Astrocyte (in vitro differentiated cells and primary cell): ENCODE results near the gene TEX51.

Source experiments
- CTCF ChIP-seq: IDR thresholded peaks from 2 replicates; pipeline ENCODE4 v1.5.1; 2011; ENCODE audit warnings: low read depth, mild to moderate bottlenecking, inconsistent platforms, low read length, moderate library complexity; ENCODE audit not compliant: insufficient read depth
- EZH2 ChIP-seq: IDR thresholded peaks from 2 replicates; pipeline ENCODE4 v1.6.1; 2012; ENCODE audit warnings: mild to moderate bottlenecking, low read length, inconsistent platforms; ENCODE audit not compliant: insufficient read depth

GRCh38 chr2:126930970-126931590 lies 32.4 kb downstream of the TEX51 start:
- TF ChIP-seq CTCF (no peak), EZH2 (no peak)
